GM19438 (cell line): ENCODE data around the gene RFPL4A.
"Not testable (repeated sequence)": the region's sequence is repeated elsewhere in the genome, so short reads cannot be mapped to it uniquely, and the experiment has no call there.

ENCODE experiments used
- ATAC-seq: cut with Tn5 transposase; IDR thresholded peaks from one replicate; pipeline ENCODE4 v1.9.1; 2021; ENCODE audit warnings: low read depth; ENCODE audit not compliant: unreplicated experiment

The RFPL4A gene

DNA sequence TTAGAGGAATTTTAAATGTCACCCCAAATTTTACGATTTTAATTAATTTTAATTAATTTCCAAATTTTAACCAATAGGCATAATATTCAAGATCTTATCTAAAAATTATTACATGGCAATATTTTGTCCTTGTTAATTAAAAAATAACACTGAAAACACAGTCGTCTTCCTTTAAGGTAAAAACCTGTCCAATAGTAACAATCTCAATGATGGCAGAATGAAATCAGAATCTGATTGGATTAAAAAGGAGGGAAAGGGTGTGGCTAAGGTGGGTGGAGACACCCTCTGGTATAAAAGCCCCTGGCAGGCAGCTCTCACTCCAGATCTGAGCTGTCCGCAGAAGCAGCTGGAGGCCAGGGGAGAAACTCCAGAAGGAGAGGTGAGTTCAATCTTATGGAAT, at the start of gene RFPL4A:
Gene RFPL4A (plus strand): TSS at position 301 of the 400 bp plus-strand sequence. CDS start 2,704 bp downstream, outside the sequence.
- not testable (repeated sequence) for ATAC-seq

DNA sequence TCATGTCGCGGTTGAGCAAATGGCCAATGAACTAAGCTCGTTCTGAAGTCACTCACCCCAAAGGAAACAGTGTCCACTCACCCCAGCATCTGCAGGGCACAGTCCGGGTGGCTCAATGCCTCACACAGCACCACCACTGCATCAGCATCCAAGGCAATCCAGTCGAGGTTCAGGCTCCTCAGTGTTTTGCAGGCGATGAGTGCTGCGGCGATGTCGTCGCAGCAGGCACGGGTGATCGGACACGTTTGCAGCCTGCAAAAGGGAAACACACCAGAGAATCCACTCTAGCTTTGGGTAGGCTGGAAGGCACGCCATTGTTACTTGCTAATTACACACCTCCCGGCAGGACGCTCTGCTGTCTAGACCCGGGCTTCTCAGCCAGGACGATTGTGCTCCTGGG, 47.2 kb upstream of the RFPL4A start:
- ATAC-seq: no peak

GRCh38 chr19:55712804-55713631, 45.9 kb upstream of the RFPL4A start:
- ATAC-seq: no peak

DNA sequence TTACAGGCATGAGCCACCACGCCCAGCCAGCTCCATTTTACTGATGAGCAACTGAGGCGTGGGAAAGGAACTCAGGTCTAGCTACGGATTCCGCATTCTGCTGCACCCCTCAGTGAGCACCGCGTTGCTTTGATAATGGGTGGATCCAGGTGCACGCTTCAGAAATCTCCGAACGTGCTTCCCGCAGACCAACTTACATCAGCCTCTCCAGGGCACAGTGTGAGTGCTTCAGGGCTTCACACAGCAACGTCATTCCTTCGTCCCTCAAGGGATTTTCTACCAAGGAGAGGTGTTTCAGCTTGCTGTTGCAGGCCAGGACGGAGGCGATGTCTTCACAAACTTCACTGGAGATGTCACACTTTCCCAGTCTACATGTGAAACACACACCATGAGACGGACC, 42.4 kb upstream of the RFPL4A start:
- ATAC-seq: no peak

GRCh38 chr19:55717251-55717650, 41.6 kb upstream of the RFPL4A start:
- no peak for ATAC-seq

GRCh38 chr19:55717879-55718711, 40.8 kb upstream of the RFPL4A start:
- ATAC-seq: not testable (repeated sequence)

- ATAC-seq: no peak
Observed at GRCh38 chr19:55720214-55720746, 38.6 kb upstream of the RFPL4A start.

DNA sequence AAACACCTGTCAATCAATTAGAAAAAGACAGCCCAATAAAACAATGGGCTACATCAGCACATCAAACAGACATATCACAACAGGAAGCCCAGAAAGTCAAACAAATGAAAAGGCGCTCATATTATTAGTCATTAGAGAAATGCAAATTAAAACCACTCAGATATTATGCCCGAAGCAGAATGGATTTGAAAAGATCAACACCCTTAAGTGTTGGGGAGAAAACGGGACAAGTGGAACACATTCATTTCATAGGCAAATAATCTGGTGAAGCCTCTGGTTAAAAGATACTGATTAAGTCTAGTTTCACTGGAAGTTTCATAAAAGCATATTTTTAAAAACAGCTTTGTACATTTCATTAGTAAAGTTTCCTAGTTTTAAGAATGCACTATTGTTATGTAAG, 38.1 kb upstream of the RFPL4A start:
- no peak for ATAC-seq

- no peak for ATAC-seq
Observed at GRCh38 chr19:55723491-55723890, 35.4 kb upstream of the RFPL4A start.

DNA sequence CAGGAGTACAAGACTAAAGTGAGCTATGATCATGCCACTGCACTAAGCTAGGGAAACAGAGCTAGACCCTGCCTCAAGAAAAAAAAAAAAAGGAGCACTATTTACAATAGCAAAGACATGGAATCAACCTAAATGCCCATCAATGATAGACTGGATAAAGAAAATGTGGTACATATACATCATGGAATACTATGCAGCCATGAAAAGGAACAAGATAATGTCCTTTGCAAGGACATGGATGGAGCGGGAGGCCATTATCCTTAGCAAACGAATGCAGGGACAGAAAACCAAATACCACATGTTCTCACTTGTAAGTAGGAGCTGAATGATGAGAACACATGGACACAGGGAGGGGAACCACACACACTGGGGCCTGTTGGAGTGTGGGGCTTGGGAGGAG, 28.5 kb upstream of the RFPL4A start:
- not testable (repeated sequence) for ATAC-seq

DNA sequence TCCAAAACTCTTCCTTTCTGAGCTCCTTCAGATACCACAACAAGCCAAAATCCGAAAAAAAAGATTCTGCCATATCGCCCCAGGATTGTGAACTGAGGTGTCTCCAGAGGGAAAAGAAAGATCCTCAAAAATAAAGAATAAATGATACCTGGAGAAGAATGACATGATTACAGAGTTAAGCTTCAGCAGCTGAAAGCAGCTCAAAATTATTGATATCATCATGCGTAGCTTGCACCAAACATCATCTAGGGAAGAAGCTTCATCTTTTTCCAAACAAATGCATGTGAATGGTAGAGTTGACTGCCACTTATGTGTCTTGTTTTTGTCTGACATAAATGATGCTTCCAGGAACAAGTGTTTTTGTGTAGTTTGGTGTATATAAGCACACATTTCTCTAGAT, 20.6 kb upstream of the RFPL4A start, which contains the start of gene NLRP9:
Gene NLRP9 (minus strand): TSS at position 101 of the 400 bp plus-strand sequence. CDS start 28 bp downstream, at position 73.
- ATAC-seq: no peak

- no peak for ATAC-seq
Observed at GRCh38 chr19:55750715-55751114, 8.2 kb upstream of the RFPL4A start.

- ATAC-seq: no peak
Observed at GRCh38 chr19:55753401-55753800, 5.5 kb upstream of the RFPL4A start.

GRCh38 chr19:55756808-55757207, 2.1 kb upstream of the RFPL4A start:
- ATAC-seq: not testable (repeated sequence)

- no peak for ATAC-seq
Observed at GRCh38 chr19:55766466-55766865, 7.6 kb downstream of the RFPL4A start.

GRCh38 chr19:55768818-55769217, 9.9 kb downstream of the RFPL4A start, which contains the start of gene RFPL4AL1:
Gene RFPL4AL1 (plus strand): TSS chr19:55769118. CDS start chr19:55771805, 2,687 bp downstream.
- not testable (repeated sequence) for ATAC-seq

- ATAC-seq: not testable (repeated sequence)
Observed at GRCh38 chr19:55769632-55770031, 10.7 kb downstream of the RFPL4A start.

- ATAC-seq: no peak
Observed at GRCh38 chr19:55777528-55777927, 18.6 kb downstream of the RFPL4A start.

- no peak for ATAC-seq
Observed at GRCh38 chr19:55778331-55778730, 19.4 kb downstream of the RFPL4A start.

DNA sequence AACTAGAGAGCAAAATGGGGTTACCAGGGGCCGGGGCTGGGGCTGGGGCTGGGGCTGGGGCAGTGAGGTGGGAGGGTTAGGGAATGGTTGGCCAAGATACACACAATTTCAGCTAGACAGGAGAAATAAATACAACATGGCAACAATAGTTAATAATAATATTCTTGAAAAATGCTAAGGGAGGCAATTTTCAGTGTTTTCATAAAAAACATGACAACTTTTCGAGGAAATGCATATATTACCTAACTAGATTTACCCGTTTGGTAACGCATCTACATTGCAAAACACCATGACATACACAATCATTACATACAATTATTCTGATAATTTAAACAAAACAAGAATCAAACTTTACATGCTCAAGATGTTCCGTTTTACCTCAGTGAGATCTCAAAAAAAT, 22.2 kb downstream of the RFPL4A start:
- ATAC-seq: no peak

- ATAC-seq: no peak
Observed at GRCh38 chr19:55795021-55795420, 36.1 kb downstream of the RFPL4A start.
